ENCODE data around the gene ATP2C2. TPM values are rescaled to one million over a fixed set of nuclear protein-coding genes. Genes with fewer than 3 reads are reported as not detected.

The ATP2C2 gene
- total and polyA plus RNA-seq, 2 of the 8 experiments (the other 6 are each of a cell fraction or from before 2014, with no cell fraction given), result 1.2 to 2.8 TPM

- Histone ChIP-seq H3K23ac (ENCODE audit: insufficient read length) (no peak overlapping the region), H2AFZ (ENCODE audit: low read length) (no peak overlapping the region), H3K14ac (ENCODE audit: insufficient read length) (no peak overlapping the region), H4K5ac (ENCODE audit: insufficient read length, low read depth, low read length) (no peak overlapping the region), H3K27ac (ENCODE audit: low read depth, low read length) (no peak overlapping the region), H3K9ac (replicated peaks in 1 of 4; ENCODE audit: extremely low read depth in 1 of 4, low read depth in 3 of 4, low read length in 3 of 4) (no peak overlapping the region; a peak in 1 of 7 replicates), H2AK5ac (ENCODE audit: low read depth, low read length) (no peak overlapping the region), H2BK12ac (ENCODE audit: low read depth, low read length) (no peak overlapping the region), H3K4me1 (replicated peaks in 1 of 4; ENCODE audit: control insufficient read depth in 3 of 4, insufficient read depth in 4 of 4, low read length in 3 of 4) (no peaks in the 10 kb centered on the region), H3K4me2 (ENCODE audit: insufficient read depth in 1 of 2, low read depth in 2 of 2, low read length in 2 of 2) (no peak overlapping the region), H2BK15ac (ENCODE audit: low read length) (no peak overlapping the region), H3K27me3 (replicated peaks in 1 of 4; ENCODE audit: control insufficient read depth in 3 of 4, extremely low read depth in 1 of 4, insufficient read depth in 3 of 4, low read length in 3 of 4) (no peaks in the 10 kb centered on the region), H3K36me3 (ENCODE audit: control insufficient read depth in 2 of 4, insufficient read depth in 4 of 4, low read length in 3 of 4) (no peaks in the 10 kb centered on the region), H3K23me2 (ENCODE audit: low read depth, low read length) (no peaks in the 10 kb centered on the region), H3K79me2 (ENCODE audit: control insufficient read depth in 1 of 2, insufficient read depth in 2 of 2, low read length in 2 of 2) (no peaks in the 10 kb centered on the region), H2BK20ac (ENCODE audit: low read length) (no peak overlapping the region), H3K4me3 (ENCODE audit: extremely low read depth in 1 of 4, insufficient read depth in 2 of 4, low read depth in 3 of 4, low read length in 4 of 4) (no peak overlapping the region), H2BK120ac (replicated peaks; ENCODE audit: low read depth, low read length) (no peak overlapping the region), H3K56ac (replicated peaks; ENCODE audit: insufficient read length, low read depth, low read length) (no peak overlapping the region), H4K91ac (replicated peaks; ENCODE audit: insufficient read length, low read length) (no peak overlapping the region), H4K8ac (ENCODE audit: extremely low read depth, insufficient read depth, low read length) (no peak overlapping the region), H4K20me1 (replicated peaks in 1 of 2; ENCODE audit: control insufficient read depth in 1 of 2, insufficient read depth in 2 of 2, low read length in 2 of 2) (no peaks in the 10 kb centered on the region), H3K18ac (ENCODE audit: extremely low read depth, low read length) (no peak overlapping the region), H3K79me1 (ENCODE audit: low read depth, low read length) (no peaks in the 10 kb centered on the region), H3K4ac (replicated peaks; ENCODE audit: insufficient read length, low read depth, low read length) (no peak overlapping the region), H3K9me3 (ENCODE audit: insufficient read depth in 2 of 2, low read depth in 1 of 2, low read length in 1 of 2) (no peaks in the 10 kb centered on the region), H2BK5ac (ENCODE audit: low read depth, low read length) (no peak overlapping the region)
- no peak for FAIRE-seq
- ChIA-PET POLR2A (ENCODE audit: partially characterized antibody) (interaction anchor here (0.7 to 1.4 kb wide), 2 partner anchors 17 to 78 kb away, joined by 3 read pairs; partner anchors contain the start of gene ATP2C2), CTCF (ENCODE audit: partially characterized antibody) (interaction anchor here (0.8 to 1.8 kb wide), 5 partner anchors 17 to 169 kb away, joined by 3 to 5 read pairs (median 4); no protein-coding TSS in a partner anchor)
- no peak for DNase-seq (ENCODE audit: low read depth in 1 of 2, low spot score in 2 of 2)
- TF ChIP-seq EGR1 (IDR thresholded peaks at IDR 0.05; ENCODE audit: borderline replicate concordance, low read depth, low read length), result no peak
- TF ChIP-seq CBX5 (IDR thresholded peaks at IDR 0.05; ENCODE audit: low read depth, low read length), result no peak
- TF ChIP-seq BACH1 (IDR thresholded peaks at IDR 0.05; ENCODE audit: low read length), result no peak
- WGBS, 2 experiments (ENCODE audit: extremely low coverage in 1 of 2, insufficient coverage in 1 of 2, insufficient read length in 1 of 2, insufficient replicate concordance in 2 of 2, low coverage in 1 of 2, low lambda C conversion rate in 2 of 2, missing lambda C conversion rate in 1 of 2), result 80% methylated on average over 14 of the region's 14 CpGs; no CpG with 5 or more reads in 1 of the 2 experiments
Observed at GRCh38 chr16:84446596-84447392, 78.5 kb downstream of the ATP2C2 start.

Data from H1 (cell line).